ENCODE data around the gene MRTFA.
"Not testable (repeated sequence)": the region's sequence is repeated elsewhere in the genome, so short reads cannot be mapped to it uniquely, and the experiment has no call there.

Gene MRTFA

GRCh38 chr22:40406063-40406890 is 230.2 kb downstream of the MRTFA start:
- DNase-seq: no peak

GRCh38 chr22:40405178-40406062 is 231.1 kb downstream of the MRTFA start:
- no peak for DNase-seq

- DNase-seq: no peak
These were observed 232.0 kb downstream of the MRTFA start for GRCh38 chr22:40404251-40405177.

- no peak for DNase-seq
These were observed 232.9 kb downstream of the MRTFA start for GRCh38 chr22:40403651-40404050.

GRCh38 chr22:40403141-40403540 is 233.4 kb downstream of the MRTFA start:
- no peak for DNase-seq

- no peak for DNase-seq
These were observed 234.5 kb downstream of the MRTFA start for GRCh38 chr22:40401981-40402406.

GRCh38 chr22:40401532-40401931 is 235.0 kb downstream of the MRTFA start:
- peak; percentile 55 for DNase-seq

GRCh38 chr22:40400159-40400558 is 236.4 kb downstream of the MRTFA start:
- no peak for DNase-seq

GRCh38 chr22:40399621-40400020 is 236.9 kb downstream of the MRTFA start:
- DNase-seq: no peak

GRCh38 chr22:40397396-40397795 is 239.1 kb downstream of the MRTFA start:
- DNase-seq: no peak

GRCh38 chr22:40396882-40397281 is 239.6 kb downstream of the MRTFA start:
- DNase-seq: no peak

- DNase-seq: no peak
These were observed 240.9 kb downstream of the MRTFA start for GRCh38 chr22:40395607-40396006.

GRCh38 chr22:40394607-40395006 is 241.9 kb downstream of the MRTFA start:
- DNase-seq: no peak

GRCh38 chr22:40392618-40393017 is 243.9 kb downstream of the MRTFA start:
- DNase-seq: no peak

- DNase-seq: no peak
These were observed 245.1 kb downstream of the MRTFA start for GRCh38 chr22:40391417-40391816.

GRCh38 chr22:40388231-40388630 is 248.3 kb downstream of the MRTFA start:
- DNase-seq: no peak

- no peak for DNase-seq
These were observed 248.8 kb downstream of the MRTFA start for GRCh38 chr22:40387746-40388145.

- no peak for DNase-seq
These were observed 251.3 kb downstream of the MRTFA start for GRCh38 chr22:40385036-40385782.

- no peak for DNase-seq
These were observed 252.6 kb downstream of the MRTFA start for GRCh38 chr22:40383905-40384304.

- no peak for DNase-seq
These were observed 255.1 kb downstream of the MRTFA start for GRCh38 chr22:40381461-40381860.

GRCh38 chr22:40378448-40378847 is 258.1 kb downstream of the MRTFA start:
- not testable (repeated sequence) for DNase-seq

- no peak for DNase-seq
These were observed 258.6 kb downstream of the MRTFA start for GRCh38 chr22:40377931-40378330.

Data from activated CD8-positive, alpha-beta memory T cell treated with anti-CD3 and anti-CD28 coated beads, Interleukin-2, amount 50 U/mL, for 4 hours (primary cell).